ENCODE measurements around the gene BPNT1.

BPNT1 gene

GRCh38 chr1:220011620-220012019, 78.0 kb downstream of the BPNT1 start:
- DNase-seq (ENCODE audit: low read depth in 2 of 2), result no peak
